GM10266 (cell line): ENCODE measurements around the gene HCFC1.

Source experiments
- DNase-seq: peaks from one replicate; pipeline ENCODE4 v3.0.0; 2012; ENCODE audit errors: extremely low spot score
- CTCF ChIP-seq: IDR thresholded peaks from 2 replicates; pipeline ENCODE4 v1.5.1; 2012; ENCODE audit warnings: mild to moderate bottlenecking, low read depth; ENCODE audit not compliant: control insufficient read depth, insufficient read depth; ENCODE audit errors: missing control alignments

Gene HCFC1

GRCh38 chrX:154017766-154018517 is 46.3 kb upstream of the HCFC1 start:
- no peak for DNase-seq
- no peak for TF ChIP-seq CTCF

- no peak for DNase-seq
- no peak for TF ChIP-seq CTCF
These were observed 44.9 kb upstream of the HCFC1 start for GRCh38 chrX:154016366-154017076.

- no peak for DNase-seq
- TF ChIP-seq CTCF: no peak
These were observed 44.1 kb upstream of the HCFC1 start for GRCh38 chrX:154015581-154016264.

- no peak for TF ChIP-seq CTCF
- no peak for DNase-seq
These were observed 43.1 kb upstream of the HCFC1 start for GRCh38 chrX:154014429-154015380.

- DNase-seq: peak; percentile 59
- peak; percentile 71 for TF ChIP-seq CTCF
These were observed 42.2 kb upstream of the HCFC1 start for GRCh38 chrX:154013614-154014360.

- DNase-seq: no peak
- TF ChIP-seq CTCF: no peak
These were observed 41.4 kb upstream of the HCFC1 start for GRCh38 chrX:154013001-154013421.
